IMR-90 (cell line): ENCODE data around the gene GPC6. TPM values are rescaled to one million over a fixed set of nuclear protein-coding genes. Genes with fewer than 3 reads are reported as not detected.

Source experiments
- ATAC-seq: fragments of 200-7000 bp; cut with Tn5 transposase; 2 replicates; pipeline ENCODE4 v1.9.1; 2020; ENCODE audit warnings: low read depth, mild to moderate bottlenecking, moderate library complexity
- BruUV-seq: library from RNA; stranded (reverse); fragments of 400-500 nt; replicated peaks from 2 replicates; lab custom pipeline; 2021; lab: Mats Ljungman, UMichigan
- CTCF ChIA-PET: fragments of 300-600 bp; formaldehyde crosslinking; extraction: SDS; loops from one replicate; lab custom pipeline; 2021; ENCODE audit warnings: antibody characterized with exemption; lab: Yijun Ruan, JAX
- POLR2A ChIA-PET: fragments of 300-600 bp; sonication (Branson Sonifier 250); formaldehyde crosslinking; loops from one replicate; lab custom pipeline; 2022; ENCODE audit warnings: antibody characterized with exemption; ENCODE audit not compliant: unreplicated experiment; lab: Charles Lee
- DNase-seq: peaks from one replicate; pipeline ENCODE4 v3.0.0; 2013
- H2AFZ ChIP-seq: replicated peaks from 2 replicates; pipeline ENCODE3; 2013; ENCODE audit warnings: low read length, mild to moderate bottlenecking; ENCODE audit not compliant: poor library complexity
- H2AK5ac ChIP-seq: 2 replicates; pipeline ENCODE4 v1.6.1; 2013; ENCODE audit warnings: low read depth, low read length, inconsistent platforms
- H2AK9ac ChIP-seq: replicated peaks from 2 replicates; pipeline ENCODE3; 2013; ENCODE audit warnings: mild to moderate bottlenecking, low read depth, low read length, moderate library complexity; ENCODE audit not compliant: poor library complexity
- H2BK120ac ChIP-seq: 2 replicates; pipeline ENCODE4 v1.6.1; 2013; ENCODE audit warnings: low read depth, low read length, inconsistent platforms
- H2BK15ac ChIP-seq: 3 replicates; pipeline ENCODE4 v1.6.1; 2013; ENCODE audit warnings: low read depth, low read length, inconsistent platforms
- H2BK20ac ChIP-seq: 2 replicates; pipeline ENCODE4 v1.6.1; 2013; ENCODE audit warnings: low read depth, mild to moderate bottlenecking, inconsistent platforms, low read length, moderate library complexity
- H2BK5ac ChIP-seq: 2 replicates; pipeline ENCODE4 v1.6.1; 2013; ENCODE audit warnings: mild to moderate bottlenecking, low read depth, low read length, inconsistent platforms; ENCODE audit not compliant: poor library complexity, severe bottlenecking
- H3K14ac ChIP-seq: replicated peaks from 2 replicates; pipeline ENCODE4 v1.6.1; 2013; ENCODE audit warnings: low read depth, low read length, inconsistent platforms
- H3K18ac ChIP-seq: 2 replicates; pipeline ENCODE4 v1.6.1; 2013; ENCODE audit warnings: low read depth, low read length, control low read depth
- H3K23ac ChIP-seq: 2 replicates; pipeline ENCODE4 v1.6.1; 2013; ENCODE audit warnings: low read depth, low read length, inconsistent platforms
- H3K27ac ChIP-seq: 2 replicates; pipeline ENCODE4 v1.5.1; 2013; ENCODE audit warnings: mild to moderate bottlenecking, control low read depth, low read length; ENCODE audit not compliant: insufficient read depth
- H3K27me3 ChIP-seq: 2 replicates; pipeline ENCODE4 v1.6.1; 2013; ENCODE audit warnings: low read length; ENCODE audit not compliant: control insufficient read depth, insufficient read depth
- H3K36me3 ChIP-seq: 2 replicates; pipeline ENCODE4 v1.6.1; 2013; ENCODE audit warnings: low read length, mixed read lengths; ENCODE audit not compliant: control insufficient read depth, insufficient read depth
- H3K4ac ChIP-seq: 2 replicates; pipeline ENCODE4 v1.6.1; 2013; ENCODE audit warnings: low read depth, low read length, inconsistent platforms
- H3K4me1 ChIP-seq: 2 replicates; pipeline ENCODE4 v1.6.1; 2013; ENCODE audit warnings: low read length, mixed read lengths; ENCODE audit not compliant: control insufficient read depth, insufficient read depth
- H3K4me2 ChIP-seq: 2 replicates; pipeline ENCODE4 v1.6.1; 2013; ENCODE audit warnings: low read depth, mild to moderate bottlenecking, control low read depth, low read length, moderate library complexity
- H3K4me3 ChIP-seq: 2 replicates; pipeline ENCODE4 v1.5.1; 2013; ENCODE audit warnings: low read depth, mild to moderate bottlenecking, control low read depth, low read length, moderate library complexity; ENCODE audit not compliant: insufficient read depth
- H3K56ac ChIP-seq: 2 replicates; pipeline ENCODE4 v1.6.1; 2013; ENCODE audit warnings: low read length, inconsistent platforms; ENCODE audit not compliant: insufficient read depth; ENCODE audit errors: extremely low read depth
- H3K79me1 ChIP-seq, 2 experiments: 2 replicates each; pipeline ENCODE4 v1.6.1; 2013; ENCODE audit warnings: low read length in 2 of 2, inconsistent platforms in 1 of 2, low read depth in 1 of 2
- H3K9ac ChIP-seq: 2 replicates; pipeline ENCODE4 v1.6.1; 2013; ENCODE audit warnings: low read depth, low read length, control low read depth
- H3K9me1 ChIP-seq: 2 replicates; pipeline ENCODE4 v1.6.1; 2013; ENCODE audit warnings: low read length, inconsistent platforms; ENCODE audit not compliant: insufficient read depth
- H3K9me3 ChIP-seq: 2 replicates; pipeline ENCODE4 v1.6.1; 2013; ENCODE audit warnings: low read length; ENCODE audit not compliant: control insufficient read depth, insufficient read depth
- H4K20me1 ChIP-seq: 2 replicates; pipeline ENCODE4 v1.6.1; 2013; ENCODE audit warnings: low read length, inconsistent platforms; ENCODE audit not compliant: insufficient read depth
- H4K5ac ChIP-seq: 2 replicates; pipeline ENCODE4 v1.6.1; 2013; ENCODE audit warnings: mild to moderate bottlenecking, low read depth, low read length, control low read depth
- H4K8ac ChIP-seq, 2 experiments: 2 replicates each; pipeline ENCODE4 v1.6.1; 2013; ENCODE audit warnings: low read depth in 2 of 2, low read length in 2 of 2, control low read depth in 1 of 2, inconsistent platforms in 1 of 2
- H4K91ac ChIP-seq: 2 replicates; pipeline ENCODE4 v1.6.1; 2013; ENCODE audit warnings: low read depth, low read length, inconsistent platforms; ENCODE audit not compliant: insufficient read depth
- BHLHE40 ChIP-seq: fragments of 150-350 bp; IDR thresholded peaks from 2 replicates; pipeline ENCODE4 v1.6.1; 2016; ENCODE audit warnings: mild to moderate bottlenecking, low read depth, low read length
- CEBPB ChIP-seq: IDR thresholded peaks from 2 replicates; pipeline ENCODE4 v1.6.1; 2012; ENCODE audit warnings: low read depth, low read length, improper control_type of control experiment
- CHD1 ChIP-seq: IDR thresholded peaks from 2 replicates; pipeline ENCODE4 v1.6.1; 2012; ENCODE audit warnings: low read depth, low read length, improper control_type of control experiment
- ELK1 ChIP-seq: fragments of 150-350 bp; IDR thresholded peaks from 2 replicates; pipeline ENCODE4 v1.6.1; 2016; ENCODE audit warnings: low read depth, mild to moderate bottlenecking, low read length, moderate library complexity, borderline replicate concordance
- MAFK ChIP-seq: IDR thresholded peaks from 2 replicates; pipeline ENCODE4 v1.6.1; 2012; ENCODE audit warnings: low read depth, low read length, improper control_type of control experiment
- MAZ ChIP-seq: IDR thresholded peaks from 2 replicates; pipeline ENCODE4 v1.6.1; 2012; ENCODE audit warnings: low read depth, mild to moderate bottlenecking, low read length, improper control_type of control experiment, moderate library complexity, borderline replicate concordance
- MXI1 ChIP-seq: IDR thresholded peaks from 2 replicates; pipeline ENCODE4 v1.6.1; 2012; ENCODE audit warnings: low read depth, mild to moderate bottlenecking, low read length, moderate library complexity, borderline replicate concordance
- NFE2L2 ChIP-seq: fragments of 150-350 bp; IDR thresholded peaks from 2 replicates; pipeline ENCODE4 v1.6.1; 2016; ENCODE audit warnings: low read depth, mild to moderate bottlenecking, low read length
- RAD21 ChIP-seq: IDR thresholded peaks from 2 replicates; pipeline ENCODE4 v1.6.1; 2012; ENCODE audit warnings: low read length, improper control_type of control experiment
- RCOR1 ChIP-seq: IDR thresholded peaks from 2 replicates; pipeline ENCODE4 v1.6.1; 2012; ENCODE audit warnings: mild to moderate bottlenecking, low read length, improper control_type of control experiment; ENCODE audit not compliant: insufficient replicate concordance
- RFX5 ChIP-seq: IDR thresholded peaks from 2 replicates; pipeline ENCODE4 v1.8.0; 2012; ENCODE audit warnings: low read depth, mild to moderate bottlenecking, low read length, moderate library complexity
- SMC3 ChIP-seq: fragments of 150-350 bp; IDR thresholded peaks from 2 replicates; pipeline ENCODE4 v1.6.1; 2016; ENCODE audit warnings: low read depth, mild to moderate bottlenecking, antibody characterized with exemption, low read length, moderate library complexity
- dilution Hi-C: fragments of 300-500 bp; cut with HindIII; formaldehyde crosslinking; loops from one replicate; pipeline ENCODE4 v1.14.3; 2018; ENCODE audit warnings: low sequenced_read_pairs; ENCODE audit not compliant: unreplicated experiment
- in situ Hi-C: fragments of 300-500 bp; cut with MboI; formaldehyde crosslinking; loops from 3 replicates; pipeline ENCODE4 v1.14.3; 2019; ENCODE audit warnings: low sequenced_read_pairs, inconsistent platforms, mixed read lengths
- intact Hi-C: fragments of 100-400 bp; cut with micrococcal nuclease; formaldehyde crosslinking; loops from 2 replicates; pipeline ENCODE4 v1.10.0; 2022
- polyA plus RNA-seq, 3 experiments: library from polyadenylated mRNA; depleted of rRNA; stranded (reverse); fragments of >200 nt; gene quantifications; 2 replicates each; pipeline ENCODE4 v1.2.3, GENCODE V29; 2012; ENCODE audit warnings: low replicate concordance in 1 of 3
- total RNA-seq: library from RNA; depleted of rRNA; stranded (reverse); fragments of >200 nt; gene quantifications from 2 replicates; pipeline ENCODE4 v1.2.3, GENCODE V29; 2012
- TF ChIP-seq, protein P1 (sequence below): fragments of 150-350 bp; IDR thresholded peaks from 2 replicates; pipeline ENCODE4 v1.6.1; 2017; ENCODE audit warnings: mild to moderate bottlenecking, antibody characterized with exemption, low read length, low read depth
- TF ChIP-seq, protein P2 (sequence below): conservative IDR thresholded peaks from 2 replicates; pipeline ENCODE4 v1.5.1; 2012; ENCODE audit warnings: mild to moderate bottlenecking, low read depth, low read length, improper control_type of control experiment

The GPC6 gene
- total and polyA plus RNA-seq, 2 of the 4 experiments (the other 2 are of a cell fraction), result 14.9 to 39.4 TPM

GRCh38 chr13:94236872-94237271, 1010.3 kb downstream of the GPC6 start:
- H3K23ac ChIP-seq, result no peak overlapping the region
- intact Hi-C loops, result no loop called here
- POLR2A ChIA-PET, result interaction anchor here (0.7 kb wide), 1 partner anchor 67 kb away, joined by 4 read pairs; no protein-coding TSS in a partner anchor
- H2AK5ac ChIP-seq, result no peak overlapping the region
- no peak overlapping the region for H2BK5ac ChIP-seq
- H3K27me3 ChIP-seq, result no peaks in the 10 kb centered on the region
- no peaks in the 10 kb centered on the region for H4K20me1 ChIP-seq
- H3K4me2 ChIP-seq, result peak overlapping the region; percentile 58; the same call in 1 of the 2 replicates
- DNase-seq (no peak), ATAC-seq (no peak)
- H3K9me1 ChIP-seq, result peaks cover 2% of the 10 kb centered on the region; the same call in 1 of the 2 replicates
- CTCF ChIA-PET, result interaction anchor here (0.6 kb wide), 1 partner anchor 245 kb away, joined by 3 read pairs; no protein-coding TSS in a partner anchor
- dilution Hi-C loops, result no loop called here
- no peak overlapping the region for H3K18ac ChIP-seq
- H3K14ac ChIP-seq, result no peak overlapping the region; the same call in 1 of the 2 replicates
- no peaks in the 10 kb centered on the region for H3K79me1 ChIP-seq
- TF ChIP-seq, protein P1, sequence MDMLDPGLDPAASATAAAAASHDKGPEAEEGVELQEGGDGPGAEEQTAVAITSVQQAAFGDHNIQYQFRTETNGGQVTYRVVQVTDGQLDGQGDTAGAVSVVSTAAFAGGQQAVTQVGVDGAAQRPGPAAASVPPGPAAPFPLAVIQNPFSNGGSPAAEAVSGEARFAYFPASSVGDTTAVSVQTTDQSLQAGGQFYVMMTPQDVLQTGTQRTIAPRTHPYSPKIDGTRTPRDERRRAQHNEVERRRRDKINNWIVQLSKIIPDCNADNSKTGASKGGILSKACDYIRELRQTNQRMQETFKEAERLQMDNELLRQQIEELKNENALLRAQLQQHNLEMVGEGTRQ, result no peak
- TF ChIP-seq CHD1 (no peak), RAD21 (no peak), CEBPB (no peak), SMC3 (no peak), MAFK (no peak), RFX5 (no peak), MXI1 (no peak), NFE2L2 (no peak), MAZ (no peak), ELK1 (no peak), BHLHE40 (no peak), RCOR1 (no peak)
- TF ChIP-seq, protein P2, sequence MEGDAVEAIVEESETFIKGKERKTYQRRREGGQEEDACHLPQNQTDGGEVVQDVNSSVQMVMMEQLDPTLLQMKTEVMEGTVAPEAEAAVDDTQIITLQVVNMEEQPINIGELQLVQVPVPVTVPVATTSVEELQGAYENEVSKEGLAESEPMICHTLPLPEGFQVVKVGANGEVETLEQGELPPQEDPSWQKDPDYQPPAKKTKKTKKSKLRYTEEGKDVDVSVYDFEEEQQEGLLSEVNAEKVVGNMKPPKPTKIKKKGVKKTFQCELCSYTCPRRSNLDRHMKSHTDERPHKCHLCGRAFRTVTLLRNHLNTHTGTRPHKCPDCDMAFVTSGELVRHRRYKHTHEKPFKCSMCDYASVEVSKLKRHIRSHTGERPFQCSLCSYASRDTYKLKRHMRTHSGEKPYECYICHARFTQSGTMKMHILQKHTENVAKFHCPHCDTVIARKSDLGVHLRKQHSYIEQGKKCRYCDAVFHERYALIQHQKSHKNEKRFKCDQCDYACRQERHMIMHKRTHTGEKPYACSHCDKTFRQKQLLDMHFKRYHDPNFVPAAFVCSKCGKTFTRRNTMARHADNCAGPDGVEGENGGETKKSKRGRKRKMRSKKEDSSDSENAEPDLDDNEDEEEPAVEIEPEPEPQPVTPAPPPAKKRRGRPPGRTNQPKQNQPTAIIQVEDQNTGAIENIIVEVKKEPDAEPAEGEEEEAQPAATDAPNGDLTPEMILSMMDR, result no peak
- H2AK9ac ChIP-seq, result no peak overlapping the region
- no peak overlapping the region for H3K27ac ChIP-seq
- H3K56ac ChIP-seq, result no peak overlapping the region
- 0 out of 2 replicates have a peak overlapping the region, but pooled peaks have one; percentile 23 for H2BK20ac ChIP-seq
- H4K91ac ChIP-seq, result no peak overlapping the region
- H3K36me3 ChIP-seq, result no peaks in the 10 kb centered on the region
- H2BK15ac ChIP-seq, result peak overlapping the region; percentile 47; the same call in 1 of the 3 replicates
- H2BK120ac ChIP-seq, result peak overlapping the region; percentile 1; the same call in 1 of the 2 replicates
- H3K4me3 ChIP-seq, result no peak overlapping the region
- in situ Hi-C loops, result no loop called here
- no peak overlapping the region for H2AFZ ChIP-seq
- no peak overlapping the region for H4K8ac ChIP-seq
- H4K5ac ChIP-seq, result no peak overlapping the region
- H3K9ac ChIP-seq, result no peak overlapping the region
- no peak overlapping the region for H3K4ac ChIP-seq
- peaks cover 2% of the 10 kb centered on the region for H3K4me1 ChIP-seq
- H3K9me3 ChIP-seq, result no peaks in the 10 kb centered on the region
- no TSS peak for BruUV-seq
